ENCODE results near the gene RAET1G. TPM values are rescaled to one million over a fixed set of nuclear protein-coding genes. Genes with fewer than 3 reads are reported as not detected.
A peak's percentile ranks its signal among the peaks of the same experiment; 100 is the strongest.
"Not testable (repeated sequence)": the region's sequence is repeated elsewhere in the genome, so short reads cannot be mapped to it uniquely, and the experiment has no call there.

RAET1G gene
- total RNA-seq, 1 donor from 2014 or later = 1.2 TPM

DNA sequence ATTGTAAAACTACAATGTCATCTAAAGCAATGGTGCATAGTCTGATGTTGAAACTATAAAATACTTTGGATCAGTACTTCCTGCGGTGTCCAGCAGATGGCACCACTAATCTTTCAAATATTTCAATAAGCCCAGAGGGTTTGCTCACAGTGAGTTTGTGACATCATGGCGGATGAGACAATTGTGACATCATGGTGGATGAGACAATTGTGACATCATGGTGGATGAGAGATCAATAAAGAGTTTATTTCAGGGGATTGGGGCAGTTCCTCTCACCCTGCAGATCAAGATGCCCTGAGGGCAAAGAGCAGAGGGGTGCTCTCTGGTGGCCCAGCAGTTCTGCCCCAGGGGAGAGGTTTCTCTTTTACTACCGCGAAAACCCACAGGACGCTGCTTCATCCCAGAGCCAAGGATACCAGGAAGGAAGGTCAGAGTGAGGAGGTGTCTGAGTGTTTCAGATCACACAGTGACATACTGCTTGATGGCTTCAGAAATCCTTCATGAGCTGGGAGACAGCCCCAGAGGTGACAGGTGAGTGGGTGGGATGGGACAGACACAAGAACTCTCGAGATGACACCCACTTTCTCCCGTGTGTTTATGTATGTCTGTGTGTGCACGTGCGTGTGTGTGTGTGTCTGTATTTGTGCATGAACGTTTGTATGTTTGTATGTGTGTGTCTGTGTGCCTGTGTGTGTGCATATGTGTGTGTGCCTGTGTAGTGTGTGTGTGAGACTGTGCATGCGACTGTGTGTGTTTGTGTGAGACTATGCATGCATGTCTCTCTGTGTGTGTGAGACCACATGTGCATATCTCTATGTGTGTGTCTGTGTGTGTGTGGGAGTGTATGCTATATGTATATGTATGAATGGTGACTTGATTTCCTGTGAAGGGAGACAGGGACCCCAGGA, 11.6 kb upstream of the RAET1G start:
- TF ChIP-seq, protein P1, sequence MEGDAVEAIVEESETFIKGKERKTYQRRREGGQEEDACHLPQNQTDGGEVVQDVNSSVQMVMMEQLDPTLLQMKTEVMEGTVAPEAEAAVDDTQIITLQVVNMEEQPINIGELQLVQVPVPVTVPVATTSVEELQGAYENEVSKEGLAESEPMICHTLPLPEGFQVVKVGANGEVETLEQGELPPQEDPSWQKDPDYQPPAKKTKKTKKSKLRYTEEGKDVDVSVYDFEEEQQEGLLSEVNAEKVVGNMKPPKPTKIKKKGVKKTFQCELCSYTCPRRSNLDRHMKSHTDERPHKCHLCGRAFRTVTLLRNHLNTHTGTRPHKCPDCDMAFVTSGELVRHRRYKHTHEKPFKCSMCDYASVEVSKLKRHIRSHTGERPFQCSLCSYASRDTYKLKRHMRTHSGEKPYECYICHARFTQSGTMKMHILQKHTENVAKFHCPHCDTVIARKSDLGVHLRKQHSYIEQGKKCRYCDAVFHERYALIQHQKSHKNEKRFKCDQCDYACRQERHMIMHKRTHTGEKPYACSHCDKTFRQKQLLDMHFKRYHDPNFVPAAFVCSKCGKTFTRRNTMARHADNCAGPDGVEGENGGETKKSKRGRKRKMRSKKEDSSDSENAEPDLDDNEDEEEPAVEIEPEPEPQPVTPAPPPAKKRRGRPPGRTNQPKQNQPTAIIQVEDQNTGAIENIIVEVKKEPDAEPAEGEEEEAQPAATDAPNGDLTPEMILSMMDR (IDR thresholded peaks at IDR 0.05) = peak; percentile 86
- Histone ChIP-seq H3K4me1 (peaks cover 12% of the 10 kb centered on the region), H3K9me3 (no peaks in the 10 kb centered on the region), H3K36me3 (no peaks in the 10 kb centered on the region), H3K27ac (no peak overlapping the region), H3K27me3 (peaks cover 96% of the 10 kb centered on the region), H3K4me3 (no peak overlapping the region)
- ATAC-seq (peak; percentile 83), DNase-seq (no peak)
- intact Hi-C loops (cut with DNase I) = loop anchor here (5.0 kb wide), 1 partner anchor 83 kb away; no protein-coding TSS in a partner anchor

DNA sequence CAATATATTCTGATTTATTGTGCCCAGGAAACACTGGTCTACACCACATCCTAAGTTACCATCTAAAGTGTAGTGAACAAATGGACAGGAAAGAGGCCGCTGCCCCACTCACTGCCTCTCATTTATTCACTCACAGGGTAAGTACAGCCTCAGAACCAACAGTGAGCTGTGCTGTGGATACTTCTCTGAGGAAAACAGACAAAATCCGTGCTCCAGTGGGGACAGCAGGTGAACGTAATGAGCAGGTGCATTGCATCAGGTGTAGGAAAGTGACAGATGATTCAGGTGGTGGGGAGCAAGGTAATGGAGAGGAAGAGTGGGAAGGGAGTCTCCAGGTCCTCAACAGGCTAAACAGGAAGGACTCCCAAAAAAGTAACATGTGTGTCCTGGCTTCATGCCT, 10.5 kb upstream of the RAET1G start:
- TF ChIP-seq, protein P1 (IDR thresholded peaks at IDR 0.05) = no peak
- Histone ChIP-seq H3K9me3 (no peaks in the 10 kb centered on the region), H3K36me3 (no peaks in the 10 kb centered on the region), H3K27ac (no peak overlapping the region), H3K27me3 (peaks cover 91% of the 10 kb centered on the region), H3K4me3 (no peak overlapping the region), H3K4me1 (peaks cover 4% of the 10 kb centered on the region)
- intact Hi-C loops (cut with DNase I) = no loop called here
- DNase-seq = no peak
- ATAC-seq = no peak

DNA sequence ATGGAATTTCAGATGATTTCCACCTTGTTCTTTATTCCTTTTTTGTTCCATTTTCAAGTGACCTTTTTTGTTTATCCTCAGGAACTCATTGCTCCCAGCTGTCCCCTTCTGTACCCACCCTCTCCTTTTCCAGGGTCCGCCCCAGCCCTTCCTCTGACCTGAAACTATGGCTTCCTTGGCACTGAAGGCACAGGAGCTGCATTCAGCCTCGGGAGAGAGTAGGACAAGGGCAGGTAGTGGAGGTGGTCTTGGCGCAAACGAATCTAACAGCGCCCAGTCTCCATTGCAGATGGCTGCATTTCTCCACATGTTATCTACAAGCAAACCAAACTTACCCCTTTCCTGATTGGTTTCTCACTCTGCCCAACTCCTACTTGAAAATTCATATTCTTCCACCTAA, 10.1 kb upstream of the RAET1G start:
- ATAC-seq (no peak), DNase-seq (no peak)
- H3K4me3 ChIP-seq = no peak overlapping the region
- H3K27ac ChIP-seq = no peak overlapping the region
- H3K27me3 ChIP-seq = peaks cover 87% of the 10 kb centered on the region
- H3K4me1 ChIP-seq = no peaks in the 10 kb centered on the region
- intact Hi-C loops (cut with DNase I) = no loop called here
- no peaks in the 10 kb centered on the region for H3K36me3 ChIP-seq
- H3K9me3 ChIP-seq = no peaks in the 10 kb centered on the region
- TF ChIP-seq, protein P1 (IDR thresholded peaks at IDR 0.05) = no peak

DNA sequence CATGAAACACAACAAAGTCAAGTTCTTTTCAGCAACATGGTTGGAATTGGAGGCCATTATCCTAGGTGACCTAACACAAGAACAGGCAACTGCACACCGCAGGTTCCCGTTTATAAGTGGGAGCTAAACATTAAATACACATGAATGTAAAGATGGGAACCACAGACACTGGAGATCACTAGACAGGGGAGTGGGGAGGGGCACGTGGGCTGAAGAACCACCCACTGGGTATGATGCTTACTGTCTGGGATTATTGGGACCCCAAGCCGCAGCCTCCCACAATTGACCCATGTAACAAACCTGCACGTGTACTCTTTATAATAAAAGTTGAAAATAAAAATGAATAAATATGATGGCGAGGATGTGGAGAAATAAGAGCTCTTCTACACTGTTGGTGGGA, 8.6 kb upstream of the RAET1G start:
- ATAC-seq (no peak), DNase-seq (no peak)
- Histone ChIP-seq H3K4me1 (no peaks in the 10 kb centered on the region), H3K9me3 (no peaks in the 10 kb centered on the region), H3K4me3 (no peak overlapping the region), H3K27ac (no peak overlapping the region), H3K27me3 (peaks cover 73% of the 10 kb centered on the region), H3K36me3 (no peaks in the 10 kb centered on the region)
- intact Hi-C loops (cut with DNase I) = no loop called here
- TF ChIP-seq, protein P1 (IDR thresholded peaks at IDR 0.05) = no peak

DNA sequence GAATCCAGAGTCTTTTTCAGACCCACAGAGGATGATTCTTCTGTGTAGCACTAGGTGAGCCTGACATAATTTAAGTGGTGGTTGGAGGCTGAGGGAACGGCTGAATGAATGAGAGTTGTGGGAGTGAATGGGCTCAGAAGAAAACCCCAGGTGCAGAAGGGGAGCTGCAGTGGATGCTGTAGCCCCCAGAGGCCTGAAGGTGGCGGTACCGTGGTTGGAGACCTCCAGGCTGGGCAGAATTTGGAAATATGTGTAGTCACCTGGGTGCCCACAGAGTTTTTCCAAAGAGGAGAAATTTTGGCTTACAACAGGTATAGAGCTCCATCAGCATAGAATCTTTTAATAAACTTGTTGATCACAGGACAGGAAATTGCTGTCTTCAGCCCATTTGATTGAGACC, 6.5 kb upstream of the RAET1G start:
- TF ChIP-seq, protein P1 (IDR thresholded peaks at IDR 0.05) = peak; percentile 30
- intact Hi-C loops (cut with DNase I) = loop anchor here (5.0 kb wide), 1 partner anchor 87 kb away; no protein-coding TSS in a partner anchor
- ATAC-seq (no peak), DNase-seq (no peak)
- H3K4me3 ChIP-seq = no peak overlapping the region
- H3K9me3 ChIP-seq = no peaks in the 10 kb centered on the region
- H3K27me3 ChIP-seq = peaks cover 52% of the 10 kb centered on the region
- peaks cover 9% of the 10 kb centered on the region for H3K4me1 ChIP-seq
- no peaks in the 10 kb centered on the region for H3K36me3 ChIP-seq
- no peak overlapping the region for H3K27ac ChIP-seq

DNA sequence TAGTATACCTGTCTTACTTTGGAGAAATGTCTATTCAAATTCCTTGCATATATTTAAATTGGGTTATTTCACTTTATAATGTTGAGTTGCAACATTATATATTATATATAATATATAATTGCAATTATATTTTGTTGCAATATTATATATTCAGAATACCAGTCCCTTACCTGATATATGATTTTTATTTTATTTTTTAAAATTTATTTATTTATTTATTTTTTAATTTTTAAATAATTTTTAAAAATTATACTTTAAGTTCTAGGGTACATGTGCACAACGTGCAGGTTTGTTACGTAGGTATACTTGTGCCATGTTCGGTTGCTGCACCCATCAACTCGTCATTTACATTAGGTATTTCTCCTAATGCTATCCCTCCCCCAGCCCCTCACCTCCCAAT, 4.1 kb upstream of the RAET1G start:
- not testable (repeated sequence) for H3K27ac ChIP-seq, H3K9me3 ChIP-seq, H3K4me3 ChIP-seq, H3K36me3 ChIP-seq, ATAC-seq
- H3K27me3 ChIP-seq = peaks cover 30% of the 10 kb centered on the region
- intact Hi-C loops (cut with DNase I) = loop anchor here (5.0 kb wide), 1 partner anchor 85 kb away; no protein-coding TSS in a partner anchor
- DNase-seq = peak; percentile 16
- peaks cover 16% of the 10 kb centered on the region for H3K4me1 ChIP-seq
